DMS114 treated with DMSO at 0.1 percent for 48 hours (cell line): ENCODE data around the gene MAP3K20.
"Not testable (repeated sequence)": the region's sequence is repeated elsewhere in the genome, so short reads cannot be mapped to it uniquely, and the experiment has no call there.

ENCODE experiments used
- DNase-seq: peaks from one replicate; lab custom pipeline; 2025; ENCODE audit not compliant: unreplicated experiment; lab: John Stamatoyannopoulos, UW

MAP3K20 gene

GRCh38 chr2:173153301-173153885 is 77.7 kb downstream of the MAP3K20 start:
- DNase-seq: no peak

- DNase-seq: no peak
Observed at GRCh38 chr2:173157676-173158293, 82.1 kb downstream of the MAP3K20 start.

GRCh38 chr2:173159791-173160463 is 84.3 kb downstream of the MAP3K20 start:
- no peak for DNase-seq

- DNase-seq: no peak
Observed at GRCh38 chr2:173160618-173161017, 85.0 kb downstream of the MAP3K20 start.

GRCh38 chr2:173161040-173161439 is 85.4 kb downstream of the MAP3K20 start:
- DNase-seq: no peak

- no peak for DNase-seq
Observed at GRCh38 chr2:173161507-173161906, 85.9 kb downstream of the MAP3K20 start.

GRCh38 chr2:173163357-173163756 is 87.7 kb downstream of the MAP3K20 start:
- DNase-seq: not testable (repeated sequence)

GRCh38 chr2:173164396-173164795 is 88.8 kb downstream of the MAP3K20 start:
- no peak for DNase-seq

- no peak for DNase-seq
Observed at GRCh38 chr2:173165443-173166238, 90.0 kb downstream of the MAP3K20 start.

GRCh38 chr2:173171321-173171720 is 95.7 kb downstream of the MAP3K20 start:
- DNase-seq: no peak

GRCh38 chr2:173171924-173172643 is 96.4 kb downstream of the MAP3K20 start:
- DNase-seq: no peak

- not testable (repeated sequence) for DNase-seq
Observed at GRCh38 chr2:173174339-173174738, 98.7 kb downstream of the MAP3K20 start.

- DNase-seq: no peak
Observed at GRCh38 chr2:173175222-173175621, 99.6 kb downstream of the MAP3K20 start.

GRCh38 chr2:173181982-173182381 is 106.3 kb downstream of the MAP3K20 start:
- DNase-seq: no peak

- DNase-seq: no peak
Observed at GRCh38 chr2:173184031-173185004, 108.7 kb downstream of the MAP3K20 start.

GRCh38 chr2:173185437-173185836 is 109.8 kb downstream of the MAP3K20 start:
- no peak for DNase-seq

GRCh38 chr2:173187941-173188788 is 112.5 kb downstream of the MAP3K20 start:
- no peak for DNase-seq

- no peak for DNase-seq
Observed at GRCh38 chr2:173191601-173192000, 116.0 kb downstream of the MAP3K20 start.

- DNase-seq: no peak
Observed at GRCh38 chr2:173192071-173192470, 116.4 kb downstream of the MAP3K20 start.
